ENCODE data around the gene NUDT8. TPM values are rescaled to one million over a fixed set of nuclear protein-coding genes. Genes with fewer than 3 reads are reported as not detected.

The NUDT8 gene
- total and polyA plus RNA-seq, 2 of the 8 experiments (the other 6 are each of a cell fraction or from before 2014, with no cell fraction given): 7.2 to 8.3 TPM

DNA sequence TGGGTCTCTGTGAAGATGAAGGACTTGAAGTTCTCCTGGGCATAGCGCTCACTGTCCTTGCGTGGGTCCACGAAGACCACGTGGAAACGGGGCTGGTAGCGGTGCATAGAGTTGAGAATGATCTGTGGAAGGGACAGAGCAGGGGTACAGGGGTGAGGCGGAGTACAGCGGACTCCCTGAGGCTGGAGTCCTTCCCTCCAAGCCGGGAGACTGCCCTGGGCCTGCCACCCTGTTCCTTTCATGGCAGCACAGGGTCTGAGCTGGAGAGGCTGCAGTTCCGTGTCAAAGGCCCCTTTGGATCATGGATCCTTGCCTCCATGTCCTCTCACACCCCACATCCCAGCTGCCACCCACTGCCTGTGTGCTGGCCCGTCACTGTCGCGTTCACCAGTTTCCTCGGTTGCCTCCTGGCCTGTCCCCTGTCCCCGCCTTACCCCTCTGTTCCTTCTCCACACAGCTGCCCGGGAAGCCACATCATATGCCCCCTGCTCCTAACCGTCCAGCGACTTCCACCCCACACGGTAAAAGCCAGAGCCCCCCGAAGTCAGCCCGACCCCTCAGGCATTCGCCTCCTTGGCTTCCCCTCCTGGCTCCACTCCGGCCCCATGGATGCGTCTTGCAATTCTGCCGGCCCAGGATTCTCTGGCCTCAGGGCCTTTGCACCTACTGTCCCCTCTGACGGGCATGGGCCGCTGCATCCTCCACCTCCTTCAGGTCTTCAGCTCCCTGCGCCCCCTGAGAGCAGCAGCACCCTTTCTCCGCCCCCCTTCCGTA, 3.4 kb upstream of the NUDT8 start (continued):
- no peak for TF ChIP-seq CTBP2 (IDR thresholded peaks at IDR 0.05; ENCODE audit: borderline replicate concordance, insufficient read depth, insufficient read length, low read length)
- no peak for TF ChIP-seq CHD1 (IDR thresholded peaks at IDR 0.05; ENCODE audit: low read depth, low read length)
- TF ChIP-seq POLR2A (IDR thresholded peaks at IDR 0.05; ENCODE audit: control extremely low read depth in 1 of 2, low read depth in 2 of 2, low read length in 2 of 2): peak in 1 of 2 experiments; percentile 62; a peak in 1 of 3 replicates
